ENCODE data around the gene JAG1.

DNA sequence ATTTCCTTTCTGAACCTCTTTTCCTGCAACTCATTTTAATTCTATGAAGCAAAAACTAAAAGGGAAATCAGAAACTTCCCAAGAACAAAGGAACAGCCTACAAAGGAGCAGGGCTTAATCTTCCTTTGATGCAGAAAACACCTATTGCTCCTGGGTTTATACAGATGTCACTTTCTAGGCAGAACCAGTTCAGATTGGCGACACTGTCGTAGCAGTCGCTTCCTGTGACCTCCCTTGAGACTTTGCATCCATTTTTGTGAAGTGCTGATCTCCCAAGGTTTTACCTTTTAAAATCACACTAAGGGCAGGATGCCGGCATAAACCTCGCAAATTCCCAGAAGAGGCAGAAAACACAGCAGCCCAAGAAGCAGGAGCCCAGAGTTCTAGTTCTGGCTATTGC is 40.1 kb downstream of the JAG1 start:
- TF ChIP-seq, protein P1, sequence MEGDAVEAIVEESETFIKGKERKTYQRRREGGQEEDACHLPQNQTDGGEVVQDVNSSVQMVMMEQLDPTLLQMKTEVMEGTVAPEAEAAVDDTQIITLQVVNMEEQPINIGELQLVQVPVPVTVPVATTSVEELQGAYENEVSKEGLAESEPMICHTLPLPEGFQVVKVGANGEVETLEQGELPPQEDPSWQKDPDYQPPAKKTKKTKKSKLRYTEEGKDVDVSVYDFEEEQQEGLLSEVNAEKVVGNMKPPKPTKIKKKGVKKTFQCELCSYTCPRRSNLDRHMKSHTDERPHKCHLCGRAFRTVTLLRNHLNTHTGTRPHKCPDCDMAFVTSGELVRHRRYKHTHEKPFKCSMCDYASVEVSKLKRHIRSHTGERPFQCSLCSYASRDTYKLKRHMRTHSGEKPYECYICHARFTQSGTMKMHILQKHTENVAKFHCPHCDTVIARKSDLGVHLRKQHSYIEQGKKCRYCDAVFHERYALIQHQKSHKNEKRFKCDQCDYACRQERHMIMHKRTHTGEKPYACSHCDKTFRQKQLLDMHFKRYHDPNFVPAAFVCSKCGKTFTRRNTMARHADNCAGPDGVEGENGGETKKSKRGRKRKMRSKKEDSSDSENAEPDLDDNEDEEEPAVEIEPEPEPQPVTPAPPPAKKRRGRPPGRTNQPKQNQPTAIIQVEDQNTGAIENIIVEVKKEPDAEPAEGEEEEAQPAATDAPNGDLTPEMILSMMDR (IDR thresholded peaks at IDR 0.05), result no peak
- no peak for TF ChIP-seq POLR2A (IDR thresholded peaks at IDR 0.05)
